NCI-H2196 treated with DMSO at 0.1 percent for 48 hours (cell line): Measurements from ENCODE around the gene DND1.
"Not testable (repeated sequence)": the region's sequence is repeated elsewhere in the genome, so short reads cannot be mapped to it uniquely, and the experiment has no call there.

Experiments used
- DNase-seq: peaks from one replicate; lab custom pipeline; 2025; ENCODE audit not compliant: unreplicated experiment; lab: John Stamatoyannopoulos, UW

The DND1 gene

GRCh38 chr5:140631036-140631417 is 42.3 kb downstream of the DND1 start:
- no peak for DNase-seq

GRCh38 chr5:140630292-140631035 is 42.9 kb downstream of the DND1 start:
- no peak for DNase-seq

- DNase-seq, result no peak
Measured at GRCh38 chr5:140628711-140629110, 44.7 kb downstream of the DND1 start.

- DNase-seq, result no peak
Measured at GRCh38 chr5:140627972-140628371, 45.4 kb downstream of the DND1 start.

- not testable (repeated sequence) for DNase-seq
Measured at GRCh38 chr5:140624886-140625285, 48.5 kb downstream of the DND1 start.

GRCh38 chr5:140623061-140623460 is 50.3 kb downstream of the DND1 start:
- not testable (repeated sequence) for DNase-seq

GRCh38 chr5:140622301-140622700 is 51.1 kb downstream of the DND1 start:
- no peak for DNase-seq
